Activated naive CD8-positive, alpha-beta T cell treated with anti-CD3 and anti-CD28 coated beads for 36 hours (primary cell): Measurements from ENCODE around the gene UCN2. TPM values are rescaled to one million over a fixed set of nuclear protein-coding genes. Genes with fewer than 3 reads are reported as not detected.
"Not testable (repeated sequence)": the region's sequence is repeated elsewhere in the genome, so short reads cannot be mapped to it uniquely, and the experiment has no call there.

ENCODE experiments used
- DNase-seq: peaks from one replicate; pipeline ENCODE4 v3.0.0; 2021
- H3K27ac Mint-ChIP-seq: one replicate; pipeline ENCODE4 v1.8.0; 2022; ENCODE audit warnings: mild to moderate bottlenecking, moderate library complexity, mixed read lengths
- H3K27me3 Mint-ChIP-seq: one replicate; pipeline ENCODE4 v1.8.0; 2022; ENCODE audit warnings: mild to moderate bottlenecking, mixed read lengths
- H3K36me3 Mint-ChIP-seq: one replicate; pipeline ENCODE4 v1.8.0; 2021; ENCODE audit warnings: mild to moderate bottlenecking, mixed read lengths
- H3K4me1 Mint-ChIP-seq: one replicate; pipeline ENCODE4 v1.8.0; 2021; ENCODE audit warnings: mixed read lengths
- H3K4me3 Mint-ChIP-seq: one replicate; pipeline ENCODE4 v1.8.0; 2022; ENCODE audit warnings: mild to moderate bottlenecking, moderate library complexity, mixed read lengths
- H3K9me3 Mint-ChIP-seq: one replicate; pipeline ENCODE4 v1.8.0; 2022; ENCODE audit warnings: mixed read lengths
- total RNA-seq, 2 experiments: library from RNA; stranded (reverse); gene quantifications; one replicate each; pipeline ENCODE4 v1.2.3, GENCODE V29; 2021

The UCN2 gene
- total RNA-seq, 2 experiments from 2014 or later, result not detected

DNA sequence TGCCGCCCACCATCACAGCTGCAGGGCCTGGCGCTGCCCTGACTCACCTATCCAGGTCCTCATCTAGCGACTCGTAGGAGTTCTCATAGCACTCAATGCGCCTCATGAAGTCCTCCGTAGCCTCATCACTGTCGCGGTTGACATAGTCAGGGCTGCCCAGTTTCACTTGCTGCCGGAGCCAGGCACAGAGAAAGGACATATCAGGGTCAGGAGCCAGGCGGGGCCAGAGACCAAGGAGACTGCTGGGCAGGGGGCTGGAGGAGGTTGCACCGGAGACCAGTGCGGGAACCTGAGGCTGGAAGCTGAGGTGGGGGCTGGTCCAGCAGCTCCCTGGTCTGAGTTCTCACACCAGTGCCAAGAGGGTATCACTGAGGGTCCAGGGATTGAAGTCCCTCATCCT is 25.1 kb downstream of the UCN2 start:
- Mint-ChIP-seq H3K9me3 (no peaks in the 10 kb centered on the region), H3K36me3 (peaks cover 26% of the 10 kb centered on the region), H3K27me3 (no peaks in the 10 kb centered on the region), H3K4me3 (no peak overlapping the region), H3K4me1 (no peaks in the 10 kb centered on the region), H3K27ac (no peak overlapping the region)
- DNase-seq, result no peak

DNA sequence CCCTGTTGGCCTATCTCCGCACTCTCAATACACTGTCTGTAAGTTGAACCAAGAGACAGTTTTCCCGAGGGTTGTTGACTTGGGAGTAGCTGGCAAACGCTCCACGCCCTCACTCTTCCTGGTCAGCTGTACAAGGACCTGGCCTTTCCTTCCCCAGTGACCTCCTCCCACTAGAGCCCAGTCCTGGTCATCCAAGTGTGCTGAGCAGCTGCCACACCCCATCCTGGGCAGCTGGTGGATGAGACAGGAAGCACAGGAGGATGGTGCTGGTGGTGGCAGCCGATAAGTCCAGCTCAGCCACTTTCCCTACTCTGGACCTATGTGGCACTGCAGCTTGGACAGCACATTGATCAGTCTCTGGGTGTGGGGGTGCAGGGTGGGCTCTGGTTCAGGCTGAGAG is 26.8 kb downstream of the UCN2 start:
- Mint-ChIP-seq H3K9me3 (no peaks in the 10 kb centered on the region), H3K4me3 (no peak overlapping the region), H3K36me3 (peaks cover 20% of the 10 kb centered on the region), H3K27ac (no peak overlapping the region), H3K4me1 (no peaks in the 10 kb centered on the region), H3K27me3 (no peaks in the 10 kb centered on the region)
- no peak for DNase-seq

DNA sequence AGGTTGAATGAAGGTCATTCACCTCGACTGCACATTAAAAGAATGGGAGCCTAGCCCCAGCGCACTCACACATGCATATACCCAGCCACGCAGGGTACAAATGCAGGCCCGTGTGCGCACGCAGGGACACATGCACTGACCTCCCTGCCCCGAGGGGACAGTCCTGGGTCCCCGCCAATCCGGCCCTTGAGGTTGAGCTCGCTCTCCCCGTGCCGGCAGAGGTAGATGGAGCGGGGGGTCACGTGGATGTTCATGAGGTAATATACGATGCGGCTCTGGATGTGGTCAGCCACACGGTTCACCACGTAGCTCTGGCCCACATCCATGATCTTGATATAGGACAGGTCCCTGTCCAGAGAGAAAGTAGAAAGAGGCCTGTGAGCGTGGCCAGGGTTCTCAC is 27.5 kb downstream of the UCN2 start:
- H3K27me3 Mint-ChIP-seq, result no peaks in the 10 kb centered on the region
- H3K27ac Mint-ChIP-seq, result no peak overlapping the region
- H3K9me3 Mint-ChIP-seq, result no peaks in the 10 kb centered on the region
- no peak overlapping the region for H3K4me3 Mint-ChIP-seq
- no peak for DNase-seq
- peaks cover 19% of the 10 kb centered on the region for H3K36me3 Mint-ChIP-seq
- H3K4me1 Mint-ChIP-seq, result no peaks in the 10 kb centered on the region

DNA sequence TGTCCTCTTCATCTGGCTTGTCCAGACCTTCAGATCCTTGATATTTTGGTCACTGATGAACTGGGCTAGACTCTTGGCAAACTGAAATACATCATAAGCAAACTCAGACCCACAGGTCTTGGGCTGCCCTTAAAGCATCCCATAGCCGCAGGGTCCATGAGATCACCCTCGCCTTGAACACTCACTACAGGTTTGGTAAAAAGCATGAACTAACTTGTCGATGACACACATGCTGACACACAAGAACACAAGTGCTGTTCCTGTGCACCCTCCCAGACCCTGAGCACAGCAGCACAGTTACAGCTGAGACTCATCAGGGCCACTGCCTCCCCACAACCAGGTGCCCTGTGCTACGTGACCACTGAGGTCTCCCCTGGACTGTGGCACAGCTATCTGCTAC is 28.0 kb downstream of the UCN2 start:
- no peak for DNase-seq
- H3K27ac Mint-ChIP-seq, result no peak overlapping the region
- no peaks in the 10 kb centered on the region for H3K27me3 Mint-ChIP-seq
- no peak overlapping the region for H3K4me3 Mint-ChIP-seq
- H3K4me1 Mint-ChIP-seq, result no peaks in the 10 kb centered on the region
- no peaks in the 10 kb centered on the region for H3K9me3 Mint-ChIP-seq
- H3K36me3 Mint-ChIP-seq, result peaks cover 19% of the 10 kb centered on the region

DNA sequence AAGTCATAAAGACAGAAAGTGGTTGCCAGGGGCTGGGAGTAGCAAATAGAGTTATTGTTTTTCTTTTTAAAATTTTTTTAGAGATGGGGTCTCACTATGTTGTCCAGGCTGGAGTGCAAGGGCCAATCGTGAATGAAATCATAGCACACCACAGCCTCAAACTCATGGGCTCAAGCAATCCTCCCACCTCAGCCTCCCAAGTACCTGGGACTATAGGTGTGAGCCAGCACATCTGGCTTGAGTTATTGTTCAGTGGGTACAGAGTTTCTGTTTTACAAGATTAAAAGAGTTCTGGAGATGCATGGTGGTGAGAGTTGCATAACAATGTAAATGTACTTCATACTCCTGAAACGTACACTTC is 30.6 kb downstream of the UCN2 start:
- peaks cover 21% of the 10 kb centered on the region for H3K36me3 Mint-ChIP-seq
- no peaks in the 10 kb centered on the region for H3K9me3 Mint-ChIP-seq
- no peak overlapping the region for H3K27ac Mint-ChIP-seq
- H3K27me3 Mint-ChIP-seq, result no peaks in the 10 kb centered on the region
- no peak for DNase-seq
- no peak overlapping the region for H3K4me3 Mint-ChIP-seq
- no peaks in the 10 kb centered on the region for H3K4me1 Mint-ChIP-seq

DNA sequence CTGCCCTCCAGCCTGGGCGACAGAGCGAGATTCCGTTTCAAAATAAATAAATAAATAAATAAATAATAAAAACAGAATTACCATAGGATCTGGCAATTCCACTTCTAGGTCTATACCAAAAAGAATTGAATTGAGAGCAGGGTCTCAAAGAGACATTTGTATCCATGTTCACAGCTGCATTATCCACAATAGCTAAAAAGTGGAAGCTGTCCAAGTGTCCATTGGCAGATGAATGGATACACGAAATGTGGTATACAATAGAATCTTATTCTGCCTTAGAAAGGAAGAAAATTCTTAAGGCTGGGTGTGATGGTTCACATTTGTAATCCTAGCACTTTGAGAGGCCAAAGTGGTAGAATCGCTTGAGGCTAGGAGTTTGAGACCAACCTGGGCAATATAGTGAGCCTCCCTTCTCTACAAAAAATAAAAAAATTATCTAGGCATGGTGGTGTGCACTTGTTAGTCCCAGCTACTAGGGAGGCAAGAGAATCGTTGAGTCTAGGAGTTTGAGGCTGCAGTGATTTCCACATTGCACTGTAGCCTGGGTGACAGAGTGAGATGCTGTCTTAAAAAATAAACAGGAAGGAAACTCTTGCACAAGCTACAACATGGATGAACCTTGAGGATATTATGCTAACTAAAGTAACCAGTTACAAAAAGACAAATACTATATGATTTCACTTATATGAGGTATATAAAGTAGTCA is 31.2 kb downstream of the UCN2 start:
- Mint-ChIP-seq H3K4me3 (no peak overlapping the region), H3K4me1 (no peaks in the 10 kb centered on the region), H3K27ac (no peak overlapping the region), H3K9me3 (no peaks in the 10 kb centered on the region), H3K27me3 (no peaks in the 10 kb centered on the region), H3K36me3 (peaks cover 23% of the 10 kb centered on the region)
- DNase-seq, result no peak

DNA sequence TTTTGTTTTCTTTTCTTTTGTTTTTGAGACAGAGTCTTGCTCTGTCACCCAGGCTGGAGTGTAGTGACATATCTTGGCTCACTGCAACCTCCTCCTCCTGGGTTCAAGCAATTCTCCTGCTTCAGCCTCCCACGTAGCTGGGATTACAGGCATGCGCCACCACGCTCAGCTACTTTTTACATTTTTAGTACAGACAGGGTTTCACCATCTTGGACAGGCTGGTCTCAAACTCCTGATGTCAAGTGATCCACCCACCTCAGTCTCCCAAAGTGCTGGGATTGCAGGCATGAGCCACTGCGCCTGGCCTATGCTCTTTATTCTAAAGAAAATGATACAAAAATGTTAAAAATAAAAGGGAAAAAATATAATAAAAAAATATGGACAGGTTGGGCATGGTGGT is 32.9 kb downstream of the UCN2 start:
- not testable (repeated sequence) for H3K4me1 Mint-ChIP-seq, DNase-seq, H3K27ac Mint-ChIP-seq, H3K9me3 Mint-ChIP-seq, H3K27me3 Mint-ChIP-seq, H3K4me3 Mint-ChIP-seq
- H3K36me3 Mint-ChIP-seq, result peaks cover 33% of the 10 kb centered on the region

DNA sequence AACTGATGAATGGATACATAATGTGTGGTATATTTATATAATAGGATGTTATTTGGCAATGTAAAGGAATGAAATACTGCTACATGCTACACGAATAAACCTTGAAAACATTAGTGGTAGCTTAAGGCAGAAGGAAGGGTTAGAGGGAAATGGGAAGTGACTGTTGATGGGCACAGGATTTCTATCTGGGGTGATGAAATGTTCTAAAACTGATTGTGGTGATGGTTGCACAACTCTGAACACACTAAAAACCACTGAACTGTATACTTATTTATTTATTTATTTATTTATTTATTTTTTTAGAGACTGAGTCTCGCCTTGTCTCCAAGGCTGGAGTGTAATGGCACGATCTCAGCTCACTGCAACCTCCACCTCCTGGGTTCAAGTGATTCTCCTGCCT is 34.8 kb downstream of the UCN2 start:
- Mint-ChIP-seq H3K27me3 (no peaks in the 10 kb centered on the region), H3K9me3 (no peaks in the 10 kb centered on the region), H3K4me3 (no peak overlapping the region), H3K36me3 (peaks cover 21% of the 10 kb centered on the region), H3K4me1 (no peaks in the 10 kb centered on the region), H3K27ac (no peak overlapping the region)
- no peak for DNase-seq

DNA sequence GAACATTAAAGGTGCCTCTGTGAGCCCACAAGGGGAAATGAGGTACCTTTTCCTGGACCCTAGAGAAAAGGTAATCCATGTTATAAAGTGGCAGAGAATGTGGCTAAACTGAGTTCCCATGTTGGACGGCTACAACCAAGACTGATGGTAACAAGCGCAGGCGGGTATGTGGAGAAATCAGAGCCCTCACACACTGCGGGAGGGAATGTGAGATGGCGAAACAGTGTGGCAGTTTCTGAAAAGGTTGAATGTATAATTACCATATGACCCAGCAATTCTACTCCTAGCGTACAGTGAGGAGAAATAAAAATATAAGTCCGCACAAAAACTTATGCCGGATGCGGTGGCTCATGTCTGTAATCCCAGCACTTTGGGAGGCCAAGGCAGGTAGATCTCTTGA is 35.5 kb downstream of the UCN2 start:
- Mint-ChIP-seq H3K27me3 (no peaks in the 10 kb centered on the region), H3K9me3 (no peaks in the 10 kb centered on the region), H3K4me3 (no peak overlapping the region), H3K27ac (no peak overlapping the region), H3K4me1 (no peaks in the 10 kb centered on the region), H3K36me3 (peaks cover 21% of the 10 kb centered on the region)
- no peak for DNase-seq

DNA sequence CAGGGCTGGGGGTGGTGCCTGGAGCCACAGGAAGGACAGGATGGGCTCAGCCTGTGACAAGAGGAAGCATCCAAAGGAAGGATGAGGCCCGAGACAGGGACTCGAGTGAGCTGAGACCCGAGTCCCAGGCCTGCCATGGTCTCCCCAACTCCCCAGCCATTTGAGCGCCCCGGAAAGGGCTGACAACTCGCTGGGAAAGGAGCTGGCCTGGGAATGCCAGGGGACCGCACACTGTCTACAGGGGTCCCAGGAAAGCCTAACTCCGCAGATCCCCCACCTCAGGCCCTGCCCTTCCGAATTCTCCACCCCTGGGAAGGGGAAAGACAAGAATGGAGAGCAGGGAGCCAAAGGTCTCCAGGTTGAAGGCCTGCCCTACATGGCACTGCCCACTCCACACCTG is 38.6 kb downstream of the UCN2 start:
- Mint-ChIP-seq H3K27ac (no peak overlapping the region), H3K9me3 (no peaks in the 10 kb centered on the region), H3K4me3 (no peak overlapping the region), H3K36me3 (peaks cover 17% of the 10 kb centered on the region), H3K27me3 (no peaks in the 10 kb centered on the region), H3K4me1 (no peaks in the 10 kb centered on the region)
- no peak for DNase-seq

DNA sequence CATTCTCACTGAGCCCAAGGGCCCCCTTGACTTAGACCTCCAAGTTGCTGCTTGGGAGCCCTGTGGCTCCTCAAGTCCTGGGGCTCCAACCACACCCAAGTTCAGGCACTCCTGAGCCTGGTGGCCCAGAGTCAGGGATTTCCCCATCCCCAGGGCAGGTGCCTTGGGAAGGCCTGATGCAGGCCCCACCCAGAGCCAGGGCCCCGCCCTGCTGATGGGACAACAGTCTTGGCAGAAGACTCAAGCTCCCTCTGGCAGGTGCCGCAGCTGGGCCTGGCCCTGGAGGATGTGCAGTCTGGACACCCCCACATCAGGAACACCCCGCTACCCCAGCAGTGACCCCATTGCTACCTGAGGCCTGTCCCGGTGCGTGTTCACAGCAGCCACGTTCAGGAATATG is 41.9 kb downstream of the UCN2 start:
- no peaks in the 10 kb centered on the region for H3K27me3 Mint-ChIP-seq
- H3K27ac Mint-ChIP-seq, result no peak overlapping the region
- no peaks in the 10 kb centered on the region for H3K9me3 Mint-ChIP-seq
- no peak overlapping the region for H3K4me3 Mint-ChIP-seq
- no peak for DNase-seq
- H3K36me3 Mint-ChIP-seq, result peaks cover 9% of the 10 kb centered on the region
- H3K4me1 Mint-ChIP-seq, result peaks cover 24% of the 10 kb centered on the region

DNA sequence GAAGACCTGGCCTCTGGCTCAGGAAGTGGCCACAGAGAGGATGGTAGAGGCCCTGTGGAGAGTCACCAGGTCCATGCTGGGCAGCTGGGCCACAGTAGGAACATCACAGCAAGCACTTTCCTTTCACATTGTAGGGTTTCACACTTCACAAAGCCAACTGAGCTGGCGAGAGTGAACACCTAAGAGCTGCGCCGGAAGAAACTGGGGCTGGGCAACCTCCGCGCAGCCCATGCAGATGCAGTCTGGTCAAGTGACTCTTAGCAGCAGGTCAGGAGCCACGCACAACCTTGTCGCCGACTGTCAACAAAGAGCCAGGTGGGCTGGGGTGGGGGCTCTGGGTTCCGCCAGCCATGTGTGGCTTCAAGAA is 44.3 kb downstream of the UCN2 start:
- Mint-ChIP-seq H3K27me3 (no peaks in the 10 kb centered on the region), H3K4me1 (peaks cover 44% of the 10 kb centered on the region), H3K36me3 (peaks cover 3% of the 10 kb centered on the region), H3K9me3 (no peaks in the 10 kb centered on the region), H3K27ac (no peak overlapping the region), H3K4me3 (no peak overlapping the region)
- DNase-seq, result no peak

DNA sequence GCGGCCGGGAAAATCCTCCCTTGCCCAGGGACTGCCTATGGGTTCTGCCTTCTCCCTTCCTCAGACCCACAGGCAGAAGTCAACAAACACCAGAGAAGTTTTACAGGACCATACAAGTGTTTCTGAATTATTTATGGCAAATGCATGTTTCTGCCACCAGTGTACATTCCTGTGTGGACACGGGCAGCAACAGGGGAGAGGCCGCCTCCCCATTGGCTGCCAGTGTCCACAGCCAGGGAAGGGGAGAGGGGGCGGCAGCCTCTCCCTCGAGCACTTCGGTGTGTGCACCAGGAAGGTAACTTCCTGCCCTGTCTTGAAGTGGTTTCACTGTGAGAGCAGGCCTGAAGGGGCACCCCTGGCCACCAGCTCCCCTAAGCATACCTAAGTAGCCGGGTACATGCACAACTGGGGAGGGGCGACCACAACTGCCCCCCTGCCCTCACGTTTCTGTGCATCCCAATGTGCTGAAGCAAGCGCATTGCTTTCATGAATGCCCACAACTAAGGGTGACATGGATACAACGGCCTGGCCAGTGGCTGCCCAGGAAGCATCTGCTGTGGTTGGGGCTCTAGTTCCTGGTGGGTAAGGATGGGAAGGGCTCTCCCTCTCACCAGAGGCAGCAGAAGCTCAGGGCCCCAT is 44.8 kb downstream of the UCN2 start:
- Mint-ChIP-seq H3K27ac (no peak overlapping the region), H3K36me3 (peaks cover 3% of the 10 kb centered on the region), H3K4me1 (peaks cover 49% of the 10 kb centered on the region), H3K9me3 (no peaks in the 10 kb centered on the region), H3K4me3 (no peak overlapping the region), H3K27me3 (no peaks in the 10 kb centered on the region)
- no peak for DNase-seq

DNA sequence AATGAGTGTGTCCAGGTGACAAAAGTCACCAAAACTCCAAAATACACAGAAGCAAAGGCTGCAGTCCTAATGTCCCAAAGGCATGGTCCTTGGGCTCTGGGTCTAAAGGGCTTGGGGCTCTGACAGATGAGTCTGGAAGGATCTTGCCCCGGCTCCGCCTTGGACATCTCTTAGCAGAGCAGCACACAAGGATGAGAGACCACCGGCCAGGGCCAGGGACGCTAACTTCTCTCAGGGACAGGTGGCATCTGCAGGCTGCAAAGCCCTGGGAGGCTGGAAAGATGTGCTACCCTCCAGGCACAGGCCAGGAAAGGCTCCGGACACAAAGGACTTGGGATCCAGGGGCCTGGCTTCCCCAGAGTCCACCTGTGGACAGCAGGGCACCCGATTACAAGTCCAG is 45.5 kb downstream of the UCN2 start:
- DNase-seq, result no peak
- peaks cover 51% of the 10 kb centered on the region for H3K4me1 Mint-ChIP-seq
- no peak overlapping the region for H3K4me3 Mint-ChIP-seq
- no peak overlapping the region for H3K27ac Mint-ChIP-seq
- H3K9me3 Mint-ChIP-seq, result no peaks in the 10 kb centered on the region
- H3K27me3 Mint-ChIP-seq, result no peaks in the 10 kb centered on the region
- peaks cover 3% of the 10 kb centered on the region for H3K36me3 Mint-ChIP-seq

DNA sequence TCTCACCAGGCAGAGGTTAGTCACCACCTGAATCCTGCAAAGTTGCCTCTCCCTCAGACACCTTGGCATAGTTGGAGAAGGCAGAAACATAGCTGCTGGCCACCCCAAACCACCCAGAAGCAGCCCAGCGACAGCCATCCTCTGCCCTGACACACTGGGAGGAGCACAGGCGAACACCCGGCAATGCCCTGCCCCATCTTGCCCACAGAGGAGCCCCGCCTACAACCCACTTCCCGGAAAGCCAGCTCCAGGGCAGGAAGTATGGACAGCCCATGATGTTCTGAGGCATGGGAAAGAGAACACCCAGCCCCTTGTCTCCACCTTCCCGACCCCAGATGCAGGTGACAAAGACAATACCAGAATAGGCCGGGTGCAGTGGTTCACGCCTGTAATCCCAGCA is 47.0 kb downstream of the UCN2 start:
- Mint-ChIP-seq H3K36me3 (peaks cover 3% of the 10 kb centered on the region), H3K4me3 (no peak overlapping the region), H3K27me3 (no peaks in the 10 kb centered on the region), H3K9me3 (no peaks in the 10 kb centered on the region), H3K4me1 (peaks cover 54% of the 10 kb centered on the region), H3K27ac (no peak overlapping the region)
- peak; percentile 22 for DNase-seq

DNA sequence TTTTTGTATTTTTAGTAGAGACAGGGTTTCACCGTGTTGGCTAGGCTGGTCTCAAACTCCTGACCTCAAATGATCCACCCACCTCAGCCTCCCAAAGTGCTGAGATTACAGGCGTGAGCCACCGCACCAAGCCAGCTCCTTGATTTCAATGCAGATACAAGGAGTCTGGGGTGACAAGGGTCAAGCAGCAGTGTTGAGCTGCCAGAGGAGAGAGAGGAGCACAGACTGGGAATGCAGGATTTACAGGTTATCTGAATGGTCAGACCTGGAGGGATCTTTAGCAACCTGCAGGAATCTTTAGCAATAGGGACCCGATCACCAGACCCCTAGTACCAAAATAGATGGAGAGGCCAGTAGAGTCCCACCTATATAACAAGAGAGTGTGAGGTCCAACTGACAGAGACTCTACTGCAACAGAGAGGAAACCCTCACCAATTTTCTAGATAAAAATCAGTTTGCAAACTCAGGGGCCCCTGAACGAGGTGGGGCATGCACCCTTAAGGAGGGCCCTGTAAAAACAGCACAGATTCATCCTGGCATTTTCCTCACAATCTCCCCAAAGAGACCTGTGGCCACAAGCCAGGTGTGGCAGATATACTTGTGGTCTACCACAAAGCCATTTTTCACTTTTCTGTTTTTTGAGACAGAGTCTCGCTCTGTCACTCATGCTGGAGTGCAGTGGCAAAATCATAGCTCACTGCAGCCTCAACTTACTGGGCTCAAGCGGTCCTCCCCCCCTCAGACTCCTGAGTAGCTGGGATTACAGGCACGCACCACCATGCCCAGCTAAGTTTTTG is 49.0 kb downstream of the UCN2 start:
- no peak overlapping the region for H3K27ac Mint-ChIP-seq
- peak; percentile 14 for DNase-seq
- peaks cover 3% of the 10 kb centered on the region for H3K36me3 Mint-ChIP-seq
- H3K27me3 Mint-ChIP-seq, result no peaks in the 10 kb centered on the region
- H3K4me1 Mint-ChIP-seq, result peaks cover 51% of the 10 kb centered on the region
- H3K4me3 Mint-ChIP-seq, result no peak overlapping the region
- H3K9me3 Mint-ChIP-seq, result no peaks in the 10 kb centered on the region
